ENCODE data around the gene COL6A3.
A peak's percentile ranks its signal among the peaks of the same experiment; 100 is the strongest.

COL6A3 gene

DNA sequence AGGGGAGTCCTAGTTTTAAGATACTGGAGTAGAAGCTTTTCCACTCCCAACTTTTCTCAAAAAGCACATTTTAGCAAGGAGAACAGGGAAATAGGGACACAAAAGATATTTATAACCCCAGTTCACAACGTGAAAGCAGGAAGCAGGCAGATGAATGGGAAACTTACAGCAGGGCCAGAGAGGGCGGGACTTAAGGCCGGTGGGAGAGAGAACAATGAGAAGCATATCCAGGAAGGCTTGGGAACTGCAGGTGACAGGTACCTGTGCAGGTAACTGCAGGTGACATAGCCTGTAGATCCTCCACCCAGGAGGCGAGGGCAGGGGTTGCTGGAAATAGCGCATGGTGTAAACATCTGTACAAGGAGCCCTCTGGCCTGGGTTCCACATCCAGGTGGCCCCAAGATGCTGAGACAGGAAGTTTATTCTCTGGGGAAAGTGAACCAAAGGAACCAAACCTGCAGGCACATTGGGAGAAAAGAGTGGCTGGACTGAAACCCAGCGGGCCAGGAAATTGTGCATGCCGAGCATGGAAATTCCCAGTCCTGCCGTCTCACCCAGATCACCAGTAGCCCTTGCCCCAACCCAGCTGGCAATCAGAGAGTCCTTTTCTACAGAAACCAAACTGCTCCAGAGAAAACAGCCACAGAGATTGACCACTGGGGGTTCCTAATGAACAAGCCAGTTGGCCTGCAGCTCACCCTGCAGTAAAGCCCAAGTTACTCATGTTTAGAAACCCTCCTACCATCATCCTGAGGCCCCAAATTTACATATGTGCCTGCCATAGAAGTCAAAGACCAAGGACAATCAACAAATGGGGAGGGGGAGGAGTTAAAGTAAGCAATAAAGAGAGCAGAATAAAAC, 24.3 kb upstream of the COL6A3 start:
- DNase-seq, result no peak

GRCh38 chr2:237437566-237437965, 23.6 kb upstream of the COL6A3 start:
- DNase-seq, result no peak

DNA sequence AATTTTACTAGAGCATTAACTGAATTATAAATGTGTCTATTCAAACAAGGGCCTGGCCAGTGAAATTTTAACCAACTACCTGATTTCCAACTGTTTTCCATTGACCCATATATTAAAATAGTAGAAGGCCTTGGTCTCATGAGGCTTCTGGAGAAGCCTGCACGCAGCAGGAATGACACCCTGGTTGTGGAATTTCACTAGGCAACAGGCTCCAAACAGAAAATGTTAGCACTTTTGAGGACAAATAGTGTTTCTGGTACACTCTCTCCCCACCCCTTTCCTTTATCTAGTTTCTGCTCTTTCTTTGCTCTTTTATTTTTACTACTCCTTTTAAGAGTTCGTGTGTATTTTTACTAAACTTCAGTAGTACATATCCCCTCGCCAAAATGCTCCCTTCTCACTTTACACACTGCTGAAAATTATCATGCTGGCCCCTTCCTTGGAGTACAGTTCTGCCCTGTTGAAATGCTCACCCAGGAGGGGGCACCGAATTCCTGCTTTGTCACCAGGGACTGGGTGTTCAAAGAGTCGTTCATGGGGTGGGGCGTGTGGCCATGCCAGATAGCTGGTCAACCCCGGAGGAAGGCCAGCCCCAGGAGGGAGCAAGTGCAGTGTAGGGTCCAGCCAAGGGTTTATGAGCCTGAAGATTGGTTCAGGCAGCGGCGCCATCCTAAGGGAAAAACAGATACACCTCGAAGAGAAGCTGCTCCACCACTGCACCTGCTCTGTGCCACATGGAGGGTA, 22.1 kb upstream of the COL6A3 start:
- DNase-seq, result no peak

- DNase-seq, result no peak
Observed at GRCh38 chr2:237434866-237435311, 20.9 kb upstream of the COL6A3 start.

- no peak for DNase-seq
Observed at GRCh38 chr2:237433920-237434676, 20.1 kb upstream of the COL6A3 start.

DNA sequence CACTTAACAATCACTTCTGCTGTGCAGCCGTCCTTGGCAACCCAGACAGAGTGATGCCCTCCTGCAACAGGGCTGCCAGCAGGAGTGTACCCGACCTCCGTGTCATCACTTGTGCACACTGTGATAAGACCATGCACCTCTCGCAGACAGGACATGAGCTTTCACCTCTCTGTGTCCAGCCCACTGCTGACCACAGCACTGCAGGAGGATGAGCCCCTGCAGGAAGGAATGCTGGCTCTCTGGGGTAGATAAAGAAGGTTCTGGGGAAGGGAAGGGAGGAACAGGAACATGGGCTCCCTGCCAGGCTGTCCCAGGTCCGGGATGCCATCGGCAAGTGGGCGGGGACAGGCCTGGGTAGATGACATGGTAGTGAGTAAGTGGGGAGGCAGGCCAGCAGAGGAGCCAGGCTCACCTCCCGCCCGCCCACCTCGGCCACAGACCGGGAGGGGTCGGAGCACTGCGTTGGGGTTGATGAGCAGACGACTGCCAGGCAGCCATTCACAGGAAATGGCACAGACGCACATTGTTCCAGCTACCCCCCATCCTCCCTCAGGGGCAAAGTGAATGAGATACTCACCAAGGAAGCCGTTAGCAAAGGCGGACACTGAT, 18.6 kb upstream of the COL6A3 start:
- peak; percentile 98 for DNase-seq

GRCh38 chr2:237431837-237432236, 17.9 kb upstream of the COL6A3 start:
- DNase-seq, result no peak

- no peak for DNase-seq
Observed at GRCh38 chr2:237431372-237431771, 17.4 kb upstream of the COL6A3 start.

- no peak for DNase-seq
Observed at GRCh38 chr2:237430861-237431260, 16.9 kb upstream of the COL6A3 start.

DNA sequence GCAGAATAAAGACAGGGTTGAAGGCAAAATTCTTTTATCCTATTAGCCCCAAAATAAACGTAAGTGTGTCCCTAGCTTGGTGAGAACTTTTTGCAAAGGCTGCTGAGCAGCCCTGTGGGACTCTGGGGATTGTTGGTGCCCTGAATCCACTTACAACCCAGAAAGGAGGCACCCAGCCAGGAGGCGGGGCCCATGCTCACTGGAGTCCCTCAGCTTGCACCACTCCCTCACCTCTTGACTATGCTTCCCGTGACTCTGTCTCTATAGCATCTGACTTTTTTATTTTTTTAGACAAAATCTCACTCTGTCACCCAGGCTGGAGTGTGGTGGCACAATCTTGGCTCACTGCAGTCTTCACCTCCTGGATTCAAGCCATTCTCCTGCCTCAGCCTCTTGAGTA, 15.8 kb upstream of the COL6A3 start:
- peak; percentile 27 for DNase-seq

DNA sequence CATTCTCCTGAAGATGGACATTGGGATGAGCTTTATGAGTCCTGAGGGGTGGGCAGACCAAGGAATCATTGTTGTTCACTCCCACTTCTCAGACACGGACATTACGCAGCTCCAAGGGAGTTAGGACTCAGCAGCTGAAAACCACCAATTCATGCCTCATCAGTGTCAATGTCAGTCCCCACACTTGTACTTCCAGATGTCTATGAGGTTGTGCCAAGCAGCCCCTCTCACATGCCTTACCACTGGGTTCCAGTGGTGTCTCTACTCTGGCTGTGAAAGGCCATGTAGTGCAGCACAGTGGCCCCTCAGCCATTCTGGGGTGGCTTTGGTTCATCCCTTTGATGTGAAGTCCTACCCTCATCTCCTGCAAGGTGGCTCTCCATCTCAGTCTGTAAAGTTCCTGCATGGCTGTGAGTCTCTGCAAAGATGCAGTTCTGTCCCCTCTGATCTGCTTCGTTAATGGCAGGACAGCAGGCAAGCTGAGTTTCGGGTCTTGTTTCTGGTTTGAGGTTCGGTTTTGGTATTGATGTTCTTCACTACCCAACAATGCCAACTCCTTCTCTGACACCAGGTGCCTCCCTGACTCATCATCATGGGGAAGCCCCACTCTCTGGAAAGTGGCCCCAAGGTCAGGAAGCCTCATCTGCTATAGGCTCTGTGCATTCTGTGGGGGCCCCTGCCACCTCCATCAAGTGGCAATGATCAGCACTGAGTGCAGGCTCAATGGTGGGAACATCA, 14.0 kb upstream of the COL6A3 start:
- DNase-seq, result peak; percentile 14

DNA sequence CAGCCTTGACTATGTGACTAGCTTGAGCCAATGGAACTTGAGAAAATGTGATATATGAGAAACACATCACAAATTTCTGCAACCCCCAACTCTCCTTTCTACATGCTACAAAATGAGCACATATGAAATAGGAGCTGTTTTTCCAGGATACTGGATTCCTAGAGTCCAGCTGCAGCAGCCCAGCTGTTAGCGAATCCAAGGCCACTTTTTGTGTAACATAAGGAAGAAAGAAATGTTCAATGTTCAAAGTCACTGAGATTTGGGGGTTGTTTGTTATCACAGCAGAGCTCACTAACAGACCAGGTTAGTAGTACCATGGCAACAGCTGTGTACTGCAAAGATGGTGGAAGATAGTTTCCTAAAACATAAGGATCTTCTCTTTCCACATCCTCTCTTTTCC, 12.6 kb upstream of the COL6A3 start:
- DNase-seq, result no peak

- no peak for DNase-seq
Observed at GRCh38 chr2:237425320-237425719, 11.4 kb upstream of the COL6A3 start.

GRCh38 chr2:237424544-237424943, 10.6 kb upstream of the COL6A3 start:
- DNase-seq, result no peak

DNA sequence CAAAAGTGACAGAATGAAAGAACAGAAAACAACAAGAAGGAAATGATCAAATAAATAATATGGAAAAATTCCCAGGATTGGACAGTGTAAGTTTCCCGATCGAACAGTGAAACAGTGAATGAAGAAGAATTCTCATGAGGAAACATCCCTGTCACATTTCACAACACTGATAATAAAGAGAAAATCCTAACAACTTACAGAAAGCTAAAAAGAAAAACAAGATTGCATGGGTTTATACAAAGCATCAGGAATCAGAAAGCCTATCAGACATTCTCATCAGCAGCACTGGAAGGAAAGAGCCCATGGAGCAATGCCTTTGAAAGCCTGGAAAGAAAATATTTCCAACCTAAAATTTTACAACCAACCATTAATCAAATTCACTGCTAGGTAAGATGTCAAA, 9.9 kb upstream of the COL6A3 start:
- no peak for DNase-seq

GRCh38 chr2:237422309-237422708, 8.3 kb upstream of the COL6A3 start:
- DNase-seq, result no peak

- peak; percentile 87 for DNase-seq
Observed at GRCh38 chr2:237421542-237422116, 7.7 kb upstream of the COL6A3 start.

DNA sequence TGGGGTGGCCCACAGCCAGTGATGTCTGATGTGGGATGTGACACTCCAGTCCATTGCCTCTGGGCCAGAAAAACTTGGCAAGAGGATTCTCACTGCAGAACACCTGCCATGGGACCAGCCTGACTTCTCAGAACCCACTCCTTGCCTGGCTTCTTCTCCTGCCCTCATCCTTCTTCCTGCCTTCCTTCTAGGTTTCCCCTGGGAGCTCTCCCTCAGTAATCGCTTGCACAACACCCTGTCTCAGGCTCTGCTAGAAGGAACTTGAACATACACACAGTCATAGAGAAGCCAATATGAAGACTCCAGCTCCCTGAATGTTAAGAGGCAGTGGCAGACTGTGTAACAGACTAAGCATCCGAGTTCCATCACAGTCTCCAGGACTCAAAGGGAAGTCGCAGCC, 4.3 kb upstream of the COL6A3 start:
- DNase-seq, result no peak

DNA sequence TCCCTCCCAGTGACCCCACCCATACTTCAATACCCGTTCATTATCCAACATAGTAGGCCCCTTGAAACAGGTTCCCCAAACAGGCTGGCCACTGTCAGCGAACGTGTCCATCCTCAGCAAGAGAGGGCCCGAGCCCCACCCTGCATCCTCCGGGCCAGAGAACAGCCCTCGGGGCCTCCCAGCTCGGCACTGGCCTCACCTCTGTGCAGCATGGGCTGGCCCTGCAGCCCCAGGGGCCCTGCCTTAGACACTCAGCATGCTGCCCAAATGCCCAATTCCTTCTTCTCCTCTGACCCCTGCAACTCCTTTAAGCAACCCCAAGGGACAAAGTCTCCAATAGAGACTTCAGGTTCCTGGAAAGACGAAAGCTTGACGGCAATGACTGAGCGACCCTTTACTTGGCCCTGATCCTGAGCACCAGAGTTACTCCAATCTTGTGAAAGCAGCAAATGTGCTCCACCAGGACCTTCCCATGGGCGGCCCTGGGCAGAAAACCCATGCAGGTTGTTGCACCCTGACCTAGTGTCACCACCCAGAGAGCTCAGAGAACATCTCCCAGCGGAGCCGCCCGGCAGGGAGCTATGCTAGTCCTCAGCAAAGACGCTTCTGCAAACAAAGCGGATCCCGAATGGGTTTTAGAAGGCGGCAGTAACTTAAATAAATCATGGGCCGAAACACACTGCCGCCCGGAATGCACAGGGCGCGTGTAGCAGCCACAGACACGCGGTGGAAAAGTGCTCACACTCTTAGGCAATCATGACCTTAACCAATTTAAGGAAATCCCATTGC, 782 bp downstream of the COL6A3 start:
- DNase-seq, result no peak

DNA sequence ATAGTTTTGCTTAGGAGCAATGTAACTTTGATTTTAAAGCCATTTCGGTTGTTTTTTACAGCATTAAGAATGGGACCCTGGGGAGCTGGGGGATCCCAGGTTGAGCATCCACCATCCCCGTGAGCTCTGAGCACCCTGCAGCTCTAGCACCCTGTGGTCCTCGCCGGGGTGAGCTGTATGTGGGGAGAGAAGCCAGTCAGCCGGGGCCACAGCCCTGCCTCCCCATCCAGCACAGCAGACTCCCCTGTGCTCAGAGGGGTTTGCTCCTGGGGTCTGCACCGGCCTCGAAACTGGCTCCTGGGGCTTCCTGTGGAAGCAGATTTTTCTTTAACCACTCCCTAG, 1.3 kb downstream of the COL6A3 start:
- no peak for DNase-seq

All from islet precursor cell (in vitro differentiated cells).